Activated T-cell treated with anti-CD3 and anti-CD28 coated beads, Interleukin-2, amount 50 U/mL, for 4 hours (primary cell): ENCODE measurements around the gene BTF3. TPM values are rescaled to one million over a fixed set of nuclear protein-coding genes. Genes with fewer than 3 reads are reported as not detected.
A peak's percentile ranks its signal among the peaks of the same experiment; 100 is the strongest.
"Not testable (repeated sequence)": the region's sequence is repeated elsewhere in the genome, so short reads cannot be mapped to it uniquely, and the experiment has no call there.

Source experiments
- ATAC-seq, 2 donors: fragments of 200-7000 bp; cut with Tn5 transposase; one replicate each; pipeline ENCODE4 v1.10.0; 2021
- DNase-seq: peaks from one replicate; pipeline ENCODE4 v3.0.0-alpha.2; 2020
- H3K27me3 Mint-ChIP-seq: one replicate; pipeline ENCODE4 v1.8.0; 2021; ENCODE audit warnings: low read depth, mixed read lengths
- H3K36me3 Mint-ChIP-seq: one replicate; pipeline ENCODE4 v1.8.0; 2022; ENCODE audit warnings: mixed read lengths; ENCODE audit not compliant: insufficient read depth
- H3K4me1 Mint-ChIP-seq: one replicate; pipeline ENCODE4 v1.8.0; 2021; ENCODE audit warnings: low read depth, mixed read lengths
- H3K4me3 Mint-ChIP-seq: one replicate; pipeline ENCODE4 v1.8.0; 2021; ENCODE audit warnings: mild to moderate bottlenecking, moderate library complexity, mixed read lengths
- H3K9me3 Mint-ChIP-seq: one replicate; pipeline ENCODE4 v1.8.0; 2021; ENCODE audit warnings: mixed read lengths
- total RNA-seq, 3 donors: library from RNA; stranded (reverse); gene quantifications; one replicate each; pipeline ENCODE4 v1.2.1, GENCODE V29; 2021

Gene BTF3
- total RNA-seq = 1,000 to 10,000 TPM in 2 of 3 donors, 100 to 1,000 TPM in 1; 967 to 1,090 (median 1,019) TPM

DNA sequence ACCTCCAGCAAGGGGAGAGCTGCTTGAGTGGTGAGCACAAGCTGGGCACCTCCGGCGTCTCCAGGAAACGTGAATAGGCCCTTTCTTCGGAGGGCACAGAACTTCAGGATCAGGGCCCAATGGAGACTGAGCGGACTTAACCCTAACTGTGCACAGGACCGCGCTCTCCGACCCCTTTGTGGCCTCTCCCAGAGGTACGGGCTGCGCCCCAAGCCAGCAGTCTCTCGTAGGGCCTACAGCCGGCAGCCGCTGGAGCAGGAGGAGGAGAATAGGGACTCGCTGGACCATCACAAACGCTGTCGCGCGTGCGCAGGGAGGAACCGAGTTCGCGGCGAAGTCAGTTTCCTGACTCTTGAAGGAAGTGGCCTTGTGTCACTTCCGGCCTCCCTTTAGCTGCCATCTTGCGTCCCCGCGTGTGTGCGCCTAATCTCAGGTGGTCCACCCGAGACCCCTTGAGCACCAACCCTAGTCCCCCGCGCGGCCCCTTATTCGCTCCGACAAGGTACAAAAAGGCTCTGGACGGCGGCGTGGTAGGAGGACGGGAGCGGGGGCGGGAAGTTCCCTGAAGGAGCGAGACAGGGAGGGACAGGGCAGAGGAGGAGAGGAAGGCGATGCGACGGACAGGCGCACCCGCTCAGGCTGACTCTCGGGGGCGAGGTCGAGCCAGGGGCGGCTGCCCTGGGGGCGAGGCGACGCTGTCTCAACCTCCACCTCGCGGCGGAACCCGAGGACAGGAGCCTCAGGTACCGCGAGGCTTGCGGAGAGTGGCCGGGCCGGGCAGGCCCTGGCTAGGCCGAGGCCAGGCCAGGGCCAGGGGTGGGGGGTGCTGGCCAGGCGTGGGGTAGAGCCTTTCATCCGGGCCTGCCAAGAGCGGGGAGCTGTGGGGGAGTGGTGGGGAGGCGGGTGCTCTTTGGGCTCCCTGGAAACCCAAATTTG lies at the start of gene BTF3:
TSS of gene BTF3 (plus strand) at position 386 of the 936 bp plus-strand sequence. CDS start at position 612, 226 bp downstream.
- Mint-ChIP-seq H3K9me3 (no peaks in the 10 kb centered on the region), H3K36me3 (peaks cover 33% of the 10 kb centered on the region), H3K27me3 (peaks cover 10% of the 10 kb centered on the region), H3K4me3 (peak within 1 kb of the TSS; percentile 98), H3K4me1 (peaks cover 40% of the 10 kb centered on the region)
- ATAC-seq (peak; percentile 96 to 97), DNase-seq (peak; percentile 90)

DNA sequence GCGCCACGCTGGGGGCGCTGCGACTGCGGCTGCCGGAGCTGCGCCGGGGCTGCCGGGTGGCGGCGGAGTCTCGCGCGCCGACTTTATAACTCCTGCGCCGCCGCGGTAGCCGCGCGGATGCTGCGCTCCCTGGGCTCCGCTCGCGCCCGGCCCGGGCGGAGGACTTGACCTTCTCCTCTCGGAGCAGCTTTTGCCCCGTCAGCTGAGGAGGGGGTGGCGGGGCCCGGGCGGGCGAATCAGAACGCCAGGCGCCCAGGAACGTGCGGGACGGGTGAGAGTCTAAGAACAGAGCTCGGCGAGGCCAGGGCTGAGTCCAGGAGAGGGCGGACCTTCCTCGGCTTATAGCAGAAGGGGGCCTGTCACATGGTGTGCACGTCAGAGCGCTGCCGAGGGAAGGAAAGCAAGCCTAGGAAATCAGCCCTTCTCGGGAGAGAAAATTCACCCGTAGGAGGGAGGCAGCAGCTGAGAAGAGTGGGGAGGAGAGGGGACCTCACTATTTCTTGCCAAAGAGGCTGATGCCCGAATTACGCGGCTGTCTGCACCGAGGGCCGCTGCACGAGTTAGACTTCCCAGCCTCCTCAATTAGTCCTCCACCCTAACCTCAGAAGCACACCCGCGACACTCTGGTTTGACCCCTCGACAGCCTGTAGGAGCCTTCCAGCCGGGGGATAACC lies 49.6 kb upstream of the BTF3 start, which contains the start of gene FOXD1:
TSS of gene FOXD1 (minus strand) at position 315 of the 674 bp plus-strand sequence. CDS start 415 bp downstream, outside the sequence.
- peak; percentile 56 to 58 for ATAC-seq

DNA sequence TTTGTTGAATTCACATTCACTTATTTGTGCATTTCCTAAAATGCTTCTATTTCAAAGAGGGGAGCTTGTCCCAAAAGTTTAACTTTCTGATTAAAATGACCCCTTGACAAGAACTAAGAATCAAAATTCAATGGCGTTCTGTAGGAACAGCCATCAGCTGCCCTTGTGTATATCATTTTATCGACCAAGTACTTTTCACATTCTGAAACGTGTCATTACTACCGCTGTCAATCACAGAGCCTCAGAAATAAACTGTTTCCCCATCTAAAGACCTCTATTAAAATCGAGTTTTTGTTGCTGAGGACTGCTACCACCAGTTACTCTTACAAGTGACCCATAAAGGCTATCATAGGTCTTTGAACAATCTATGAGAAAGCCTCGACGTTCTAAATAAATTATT lies 48.1 kb upstream of the BTF3 start:
- Mint-ChIP-seq H3K4me1 (peaks cover 25% of the 10 kb centered on the region), H3K4me3 (no peak overlapping the region), H3K9me3 (peaks cover 7% of the 10 kb centered on the region), H3K36me3 (no peaks in the 10 kb centered on the region), H3K27me3 (peaks cover 78% of the 10 kb centered on the region)
- ATAC-seq = no peak
- no peak for DNase-seq

More for the DNA sequence above, 49.6 kb upstream of the BTF3 start, which contains the start of gene FOXD1:
- Mint-ChIP-seq H3K9me3 (peaks cover 7% of the 10 kb centered on the region), H3K27me3 (peaks cover 81% of the 10 kb centered on the region), H3K36me3 (no peaks in the 10 kb centered on the region), H3K4me1 (peaks cover 25% of the 10 kb centered on the region), H3K4me3 (peak within 1 kb of the TSS; percentile 81)
- DNase-seq = peak; percentile 15

DNA sequence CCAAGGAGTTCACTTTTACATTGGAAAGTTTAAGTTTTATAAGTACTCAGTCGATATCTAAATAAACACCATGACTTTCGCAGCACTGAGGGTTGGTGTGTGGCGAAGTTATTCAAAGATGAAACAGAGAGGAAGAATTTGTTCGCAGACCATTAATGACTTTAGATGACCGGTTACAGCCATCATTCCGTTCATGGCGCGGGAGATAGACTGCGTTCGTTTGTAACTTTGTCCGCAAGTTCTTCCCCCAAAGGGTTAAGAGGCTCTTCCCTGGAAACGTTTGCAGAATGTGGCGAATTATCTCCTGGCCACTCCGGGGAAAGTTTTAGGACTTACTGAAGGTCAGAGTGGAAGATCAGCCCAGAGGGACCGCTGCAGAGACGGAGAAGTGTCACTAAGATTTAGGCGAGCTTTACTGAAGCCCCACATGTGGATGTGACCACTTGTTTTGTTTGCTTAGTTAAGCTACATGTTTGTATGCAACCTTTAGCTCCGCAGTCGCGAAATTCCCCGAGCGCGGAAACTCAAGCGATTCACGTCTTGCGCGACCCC lies 47.5 kb upstream of the BTF3 start:
- peak overlapping the region; percentile 0 for H3K4me3 Mint-ChIP-seq
- no peak for DNase-seq
- peaks cover 80% of the 10 kb centered on the region for H3K27me3 Mint-ChIP-seq
- no peaks in the 10 kb centered on the region for H3K36me3 Mint-ChIP-seq
- H3K4me1 Mint-ChIP-seq = peaks cover 25% of the 10 kb centered on the region
- no peak for ATAC-seq
- peaks cover 7% of the 10 kb centered on the region for H3K9me3 Mint-ChIP-seq

DNA sequence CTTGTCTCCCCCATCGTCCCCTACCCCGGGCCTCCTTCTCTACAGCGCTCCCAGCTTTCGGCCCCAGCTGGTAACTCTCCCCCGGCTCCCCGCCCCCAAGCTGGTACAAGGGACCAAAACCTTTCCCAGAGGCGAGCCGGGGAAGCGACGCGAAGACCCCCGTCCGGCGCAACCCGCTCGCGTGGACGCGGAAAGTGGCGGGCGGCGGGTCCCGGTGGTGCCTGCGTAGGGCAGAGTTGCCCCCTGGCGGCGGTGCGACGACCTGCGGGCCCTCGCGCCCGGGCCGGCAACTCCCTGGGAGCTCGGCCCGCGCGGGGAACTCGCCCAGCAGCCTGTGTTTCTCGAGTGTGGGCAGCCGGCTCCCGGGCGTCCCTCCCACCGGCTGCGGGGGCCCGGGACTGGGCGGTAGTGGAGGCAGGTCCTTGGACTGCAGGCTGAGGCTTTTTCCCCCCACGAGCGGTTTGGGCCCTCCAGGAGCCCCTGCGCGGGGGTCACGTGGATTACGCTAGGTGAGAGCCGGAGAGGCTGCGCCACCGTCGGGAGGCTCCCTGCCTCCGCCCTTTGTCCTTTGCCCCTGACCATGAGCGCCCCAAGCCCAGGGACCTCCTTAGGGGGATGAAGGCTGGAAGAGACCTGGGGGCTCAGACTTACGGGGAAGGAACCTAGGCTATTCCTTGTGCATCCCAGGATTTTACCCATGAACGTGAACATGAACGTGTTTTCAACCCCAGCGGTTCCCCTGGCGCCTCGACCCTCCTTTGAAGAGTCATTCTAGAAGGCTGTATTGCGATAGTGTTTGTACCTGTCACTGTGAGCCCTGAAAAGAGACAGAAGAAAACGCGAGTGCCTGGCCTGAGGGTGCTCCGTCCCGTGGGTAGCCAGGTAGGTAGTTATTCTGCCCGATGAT lies 46.8 kb upstream of the BTF3 start:
- peaks cover 24% of the 10 kb centered on the region for H3K4me1 Mint-ChIP-seq
- DNase-seq = peak; percentile 66
- peak; percentile 42 to 52 for ATAC-seq
- H3K9me3 Mint-ChIP-seq = peaks cover 7% of the 10 kb centered on the region
- no peak overlapping the region for H3K4me3 Mint-ChIP-seq
- H3K27me3 Mint-ChIP-seq = peaks cover 79% of the 10 kb centered on the region
- no peaks in the 10 kb centered on the region for H3K36me3 Mint-ChIP-seq

DNA sequence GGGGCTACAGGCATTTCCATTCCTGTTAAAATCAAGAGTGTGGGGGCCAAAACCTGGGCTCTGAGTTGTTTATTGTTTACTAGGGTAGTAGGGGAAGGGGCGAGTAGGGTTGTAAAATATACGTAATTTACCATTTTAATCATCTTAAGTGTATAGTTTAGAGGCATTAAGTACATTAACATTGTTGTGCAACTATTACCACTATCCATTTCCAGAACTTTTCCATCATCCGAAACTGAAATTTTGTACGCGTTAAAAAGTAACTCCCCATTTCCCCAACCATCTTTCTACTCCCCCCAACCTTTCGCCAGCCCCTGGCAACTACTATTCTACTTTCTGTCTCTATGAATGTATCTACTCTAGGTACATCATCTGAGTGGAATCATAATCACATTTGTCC lies 46.0 kb upstream of the BTF3 start:
- Mint-ChIP-seq H3K9me3 (peaks cover 7% of the 10 kb centered on the region), H3K4me3 (no peak overlapping the region), H3K4me1 (peaks cover 20% of the 10 kb centered on the region), H3K36me3 (no peaks in the 10 kb centered on the region), H3K27me3 (peaks cover 80% of the 10 kb centered on the region)
- DNase-seq (no peak), ATAC-seq (no peak)

DNA sequence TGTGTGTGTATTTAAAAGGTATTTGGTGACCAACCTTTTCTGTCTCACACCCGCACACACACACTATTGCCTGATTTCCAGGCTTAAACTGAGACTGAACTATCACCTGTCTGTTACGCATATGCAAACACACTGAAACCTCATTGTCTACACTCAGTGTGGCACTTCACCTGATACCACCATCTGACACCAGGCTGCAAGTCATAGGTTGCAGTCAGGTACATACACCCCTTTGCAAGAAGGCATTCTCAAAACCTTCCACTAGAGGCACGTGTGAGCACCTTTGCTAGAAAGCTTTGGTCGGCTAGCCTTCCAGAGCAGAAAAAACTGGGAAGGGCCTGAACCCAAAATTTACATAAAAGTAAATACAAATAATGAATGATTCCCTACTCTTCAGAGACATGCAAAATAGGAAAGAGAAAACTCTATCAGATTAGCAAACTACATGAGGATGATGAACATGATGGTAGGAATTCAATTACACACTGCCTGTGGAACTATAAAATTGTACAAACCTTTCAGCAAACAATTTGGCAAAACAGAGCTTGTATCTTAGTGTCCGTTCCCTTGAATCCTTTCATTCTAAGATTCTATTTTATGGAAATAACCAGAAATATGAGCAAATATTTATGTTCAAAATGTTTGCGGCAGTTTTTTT lies 43.7 kb upstream of the BTF3 start:
- Mint-ChIP-seq H3K4me3 (no peak overlapping the region), H3K4me1 (peaks cover 11% of the 10 kb centered on the region), H3K36me3 (no peaks in the 10 kb centered on the region), H3K27me3 (peaks cover 80% of the 10 kb centered on the region), H3K9me3 (peaks cover 7% of the 10 kb centered on the region)
- DNase-seq = peak; percentile 8
- ATAC-seq = peak; percentile 74 to 80

DNA sequence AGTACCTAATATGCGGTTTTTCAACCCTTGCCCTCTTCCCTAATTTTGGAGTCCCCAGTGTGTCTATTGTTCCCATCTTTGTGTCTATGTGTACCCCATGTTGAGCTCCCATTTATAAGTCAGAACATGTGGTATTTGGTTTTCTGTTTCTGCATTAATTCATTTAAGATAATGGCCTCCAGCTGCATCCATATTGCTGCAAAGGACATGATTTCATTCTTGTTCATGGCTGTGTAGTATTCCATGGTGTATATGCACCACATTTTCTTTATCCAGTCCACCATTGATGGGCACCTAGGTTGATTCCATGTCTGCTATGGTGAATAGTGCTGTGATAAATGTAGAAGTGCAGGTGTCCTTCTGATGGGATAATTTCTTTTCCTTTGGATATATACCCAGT lies 41.8 kb upstream of the BTF3 start:
- not testable (repeated sequence) for ATAC-seq, H3K9me3 Mint-ChIP-seq, H3K36me3 Mint-ChIP-seq, H3K4me1 Mint-ChIP-seq, DNase-seq, H3K4me3 Mint-ChIP-seq
- H3K27me3 Mint-ChIP-seq = peaks cover 74% of the 10 kb centered on the region

DNA sequence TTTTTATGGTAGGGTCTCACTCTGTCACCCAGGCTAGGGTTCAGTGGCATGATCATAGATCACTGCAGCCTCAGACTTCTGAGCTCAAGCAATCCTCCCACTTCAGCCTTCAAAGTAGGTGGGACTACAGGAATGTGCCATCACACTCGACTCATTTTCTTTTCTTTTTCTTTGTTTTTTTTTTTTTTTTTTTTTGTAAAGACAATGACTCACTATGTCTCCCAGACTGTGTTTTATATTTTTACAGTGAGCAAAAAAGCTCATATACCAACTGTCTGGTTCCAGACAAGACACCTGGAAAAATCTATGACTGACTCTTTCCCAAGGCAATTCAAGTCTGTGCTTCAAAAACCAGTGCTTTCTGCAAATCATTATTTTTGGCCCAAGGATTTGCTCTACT lies 38.9 kb upstream of the BTF3 start:
- Mint-ChIP-seq H3K4me3 (no peak overlapping the region), H3K27me3 (peaks cover 55% of the 10 kb centered on the region), H3K9me3 (no peaks in the 10 kb centered on the region), H3K4me1 (no peaks in the 10 kb centered on the region), H3K36me3 (no peaks in the 10 kb centered on the region)
- DNase-seq = no peak
- no peak for ATAC-seq

DNA sequence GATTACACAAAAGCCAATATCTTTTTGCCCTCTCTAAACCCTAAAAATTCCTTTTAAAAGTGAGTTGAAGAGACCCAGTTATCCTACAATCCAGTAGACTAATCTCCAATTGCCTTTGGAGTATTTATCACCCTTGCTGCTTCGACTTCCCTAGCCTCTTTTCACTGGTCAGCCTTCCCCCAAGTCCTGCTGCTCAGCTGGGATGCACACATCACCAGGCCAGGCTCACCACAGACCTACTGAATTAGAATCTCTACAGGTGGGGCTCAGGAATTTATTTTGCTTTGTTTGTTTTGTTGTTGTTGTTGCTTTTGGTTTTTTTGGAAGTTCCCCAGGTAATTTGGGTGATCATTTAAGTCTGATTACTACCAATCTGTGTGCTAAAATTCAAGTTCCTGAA lies 38.1 kb upstream of the BTF3 start:
- Mint-ChIP-seq H3K4me3 (no peak overlapping the region), H3K4me1 (no peaks in the 10 kb centered on the region), H3K9me3 (no peaks in the 10 kb centered on the region), H3K36me3 (no peaks in the 10 kb centered on the region), H3K27me3 (peaks cover 55% of the 10 kb centered on the region)
- DNase-seq = no peak
- ATAC-seq = no peak

DNA sequence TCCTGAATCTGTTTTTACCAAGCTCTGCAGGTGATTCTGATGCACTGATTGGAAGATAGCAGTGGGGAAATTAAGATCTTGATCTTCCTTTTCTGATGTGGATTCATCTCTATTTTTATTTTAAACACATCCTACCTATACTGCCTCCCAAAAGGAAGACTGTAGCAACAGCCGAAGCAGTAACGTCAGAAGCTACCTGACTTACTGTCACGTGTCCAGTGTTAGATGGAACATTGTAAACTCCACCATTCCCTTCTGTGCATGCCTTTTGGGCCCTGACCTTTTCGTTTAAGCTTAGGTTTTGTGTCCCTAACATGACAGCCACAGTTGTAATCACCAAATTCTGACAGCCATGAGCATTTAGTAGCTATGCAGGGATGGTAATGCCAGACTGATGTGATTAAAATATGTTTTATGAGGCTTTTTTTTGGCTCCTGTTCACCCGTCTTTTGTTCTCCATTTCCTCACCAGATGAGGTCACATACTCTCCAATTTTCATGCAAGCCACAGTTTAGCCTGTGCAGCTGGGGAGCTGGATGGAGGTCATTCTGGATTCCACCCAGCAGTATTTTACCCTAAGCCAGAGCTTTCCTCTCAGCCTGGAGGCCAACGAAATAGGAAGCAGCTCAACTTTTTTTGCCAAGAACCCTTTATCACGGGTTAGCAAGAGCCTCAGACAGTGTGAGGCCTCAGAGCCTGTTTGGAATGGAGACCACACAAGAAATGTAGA lies 34.1 kb upstream of the BTF3 start:
- Mint-ChIP-seq H3K36me3 (no peaks in the 10 kb centered on the region), H3K9me3 (no peaks in the 10 kb centered on the region), H3K4me3 (no peak overlapping the region), H3K27me3 (peaks cover 33% of the 10 kb centered on the region), H3K4me1 (no peaks in the 10 kb centered on the region)
- no peak for DNase-seq
- no peak for ATAC-seq

DNA sequence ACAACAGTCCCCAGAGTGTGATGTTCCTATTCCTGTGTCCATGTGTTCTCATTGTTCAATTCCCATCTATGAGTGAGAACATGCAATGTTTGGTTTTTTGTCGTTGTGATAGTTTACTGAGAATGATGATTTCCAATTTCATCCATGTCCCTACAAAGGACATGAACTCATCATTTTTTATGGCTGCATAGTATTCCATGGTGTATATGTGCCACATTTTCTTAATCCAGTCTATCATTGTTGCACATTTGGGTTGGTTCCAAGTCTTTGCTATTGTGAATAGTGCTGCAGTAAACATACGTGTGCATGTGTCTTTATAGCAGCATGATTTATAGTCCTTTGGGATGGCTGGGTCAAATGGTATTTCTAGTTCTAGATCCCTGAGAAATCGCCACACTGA lies 29.6 kb upstream of the BTF3 start:
- DNase-seq, ATAC-seq, H3K4me1 Mint-ChIP-seq, H3K36me3 Mint-ChIP-seq, H3K4me3 Mint-ChIP-seq, H3K9me3 Mint-ChIP-seq: not testable (repeated sequence)
- H3K27me3 Mint-ChIP-seq = peaks cover 24% of the 10 kb centered on the region

DNA sequence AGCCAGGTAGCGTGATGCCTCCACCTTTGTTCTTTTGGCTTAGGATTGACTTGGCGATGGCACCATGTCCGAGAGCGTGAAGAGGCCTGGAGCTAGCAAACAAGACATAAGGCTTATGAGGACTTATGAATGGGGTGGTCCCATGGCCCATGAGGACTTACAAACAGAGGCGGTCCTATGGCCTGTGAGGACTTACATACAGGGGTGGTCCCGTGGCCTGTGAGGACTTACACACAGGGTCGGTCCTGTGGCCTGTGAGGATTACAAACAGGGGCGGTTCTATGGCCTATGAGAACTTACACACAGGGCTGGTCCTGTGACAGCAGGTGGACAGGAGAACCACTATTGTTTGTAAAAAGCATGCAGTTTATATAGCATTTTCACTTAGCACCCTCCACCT lies 28.4 kb upstream of the BTF3 start:
- ATAC-seq (no peak), DNase-seq (no peak)
- Mint-ChIP-seq H3K4me1 (no peaks in the 10 kb centered on the region), H3K9me3 (no peaks in the 10 kb centered on the region), H3K27me3 (peaks cover 17% of the 10 kb centered on the region), H3K36me3 (no peaks in the 10 kb centered on the region), H3K4me3 (no peak overlapping the region)
